Endothelial cell of umbilical vein (primary cell): Measurements from ENCODE around the gene AKAP1. TPM values are rescaled to one million over a fixed set of nuclear protein-coding genes. Genes with fewer than 3 reads are reported as not detected.

Experiments
- BruUV-seq: library from RNA; stranded (reverse); fragments of 400-500 nt; replicated peaks from 2 replicates; lab custom pipeline; 2021; lab: Mats Ljungman, UMichigan
- CTCF ChIA-PET: fragments of 300-600, 350-600 bp; sonication (Branson Sonifier 250); formaldehyde crosslinking; loops from one replicate; lab custom pipeline; 2021; ENCODE audit warnings: antibody characterized with exemption, inconsistent platforms; lab: Charles Lee
- POLR2A ChIA-PET: fragments of 300-600, 350-600 bp; sonication (Branson Sonifier 250); formaldehyde crosslinking; loops from one replicate; lab custom pipeline; 2021; ENCODE audit warnings: antibody characterized with exemption, inconsistent platforms; lab: Charles Lee
- DNase-seq: peaks from one replicate; pipeline ENCODE4 v3.0.0-alpha.2; 2011; ENCODE audit warnings: low read depth, low spot score
- FAIRE-seq: peaks from 2 replicates; lab custom pipeline; 2011; peaks lifted over from hg19 to GRCh38; lab: Jason Lieb, UNC
- H2AFZ ChIP-seq: 2 replicates; pipeline ENCODE4 v1.6.0; 2012; ENCODE audit warnings: low read depth, low read length, control low read depth, inconsistent platforms
- H3K27ac ChIP-seq: 2 replicates; pipeline ENCODE4 v1.5.1; 2011; ENCODE audit warnings: low read depth, mild to moderate bottlenecking, control low read depth, low read length, moderate library complexity; ENCODE audit not compliant: insufficient read depth
- H3K27me3 ChIP-seq, 2 experiments: 2 replicates each; pipeline versions ENCODE4 v1.6.0 to v1.6.1; 2011; ENCODE audit warnings: low read length in 2 of 2, mixed read lengths in 1 of 2; ENCODE audit not compliant: control insufficient read depth in 2 of 2, insufficient read depth in 2 of 2
- H3K36me3 ChIP-seq, 2 experiments: 2 replicates in 1 of 2; 3 replicates in 1 of 2; pipeline ENCODE4 v1.5.1; 2011; ENCODE audit warnings: low read length in 2 of 2, mild to moderate bottlenecking in 1 of 2, moderate library complexity in 1 of 2; ENCODE audit not compliant: control insufficient read depth in 2 of 2, insufficient read depth in 2 of 2; ENCODE audit errors: extremely low read depth in 1 of 2
- H3K4me1 ChIP-seq: 3 replicates; pipeline ENCODE4 v1.5.1; 2011; ENCODE audit warnings: mild to moderate bottlenecking, low read length; ENCODE audit not compliant: control insufficient read depth, insufficient read depth; ENCODE audit errors: extremely low read depth
- H3K4me2 ChIP-seq: 2 replicates; pipeline ENCODE4 v1.6.1; 2011; ENCODE audit warnings: low read length, control low read depth, mixed read lengths; ENCODE audit not compliant: insufficient read depth
- H3K4me3 ChIP-seq, 3 experiments: fragments of 200-600 bp in 1 of 3; sonication (generic), shearing (Covaris generic) in 1 of 3; replicated peaks in 1 of 3; 2 replicates each; pipeline ENCODE4 v1.5.1; 2011 to 2016; ENCODE audit warnings: control low read depth in 3 of 3, low read length in 3 of 3, mild to moderate bottlenecking in 2 of 3, inconsistent platforms in 1 of 3, low read depth in 1 of 3, moderate library complexity in 1 of 3; ENCODE audit not compliant: insufficient read depth in 1 of 3
- H3K79me2 ChIP-seq: 2 replicates; pipeline ENCODE4 v1.6.0; 2012; ENCODE audit warnings: low read length, inconsistent platforms; ENCODE audit not compliant: control insufficient read depth, insufficient read depth
- H3K9ac ChIP-seq: replicated peaks from 2 replicates; pipeline ENCODE3; 2011; ENCODE audit warnings: low read length, control low read depth; ENCODE audit not compliant: insufficient read depth; ENCODE audit errors: extremely low read depth
- H3K9me1 ChIP-seq: replicated peaks from 3 replicates; pipeline ENCODE4 v1.6.0; 2011; ENCODE audit warnings: mild to moderate bottlenecking, low read length; ENCODE audit not compliant: control insufficient read depth, insufficient read depth; ENCODE audit errors: extremely low read depth
- H3K9me3 ChIP-seq: replicated peaks from 2 replicates; pipeline ENCODE4 v1.5.1; 2012; ENCODE audit warnings: low read length, inconsistent platforms; ENCODE audit not compliant: control insufficient read depth, insufficient read depth
- H4K20me1 ChIP-seq: replicated peaks from 2 replicates; pipeline ENCODE3; 2011; ENCODE audit warnings: mild to moderate bottlenecking, low read length; ENCODE audit not compliant: control insufficient read depth, insufficient read depth; ENCODE audit errors: extremely low read depth
- CTCF ChIP-seq, 2 donors: IDR thresholded peaks; 1 replicate in 1 of 2; 2 replicates in 1 of 2; pipeline ENCODE4 v1.5.1; 2011; ENCODE audit warnings: low read length in 2 of 2, mild to moderate bottlenecking in 2 of 2, moderate library complexity in 2 of 2, control low read depth in 1 of 2, inconsistent platforms in 1 of 2, low read depth in 1 of 2; ENCODE audit not compliant: insufficient read depth in 1 of 2; ENCODE audit errors: extremely low read depth in 1 of 2
- EZH2 ChIP-seq: IDR thresholded peaks from 2 replicates; pipeline ENCODE4 v1.6.1; 2012; ENCODE audit warnings: borderline replicate concordance, low read depth, mild to moderate bottlenecking, moderate library complexity, low read length, inconsistent platforms; ENCODE audit not compliant: severe bottlenecking
- FOS ChIP-seq: IDR thresholded peaks from 2 replicates; pipeline ENCODE4 v1.6.1; 2011; ENCODE audit warnings: mild to moderate bottlenecking, low read length, moderate library complexity, borderline replicate concordance; ENCODE audit not compliant: insufficient read depth
- GATA2 ChIP-seq: IDR thresholded peaks from 2 replicates; pipeline ENCODE4 v1.7.0; 2011; ENCODE audit warnings: low read depth, mild to moderate bottlenecking, moderate library complexity, mixed read lengths, low read length; ENCODE audit not compliant: insufficient read length, insufficient read depth
- JUN ChIP-seq: IDR thresholded peaks from 2 replicates; pipeline ENCODE4 v1.6.1; 2011; ENCODE audit warnings: borderline replicate concordance, low read depth; ENCODE audit not compliant: insufficient read length, insufficient read depth
- MYC ChIP-seq: IDR thresholded peaks from one replicate; pipeline ENCODE4 v1.6.1; 2011; ENCODE audit warnings: mild to moderate bottlenecking, low read depth, low read length
- POLR2A ChIP-seq: IDR thresholded peaks from 2 replicates; pipeline ENCODE4 v1.6.1; 2012; ENCODE audit warnings: low read depth, mild to moderate bottlenecking, control low read depth, low read length
- POLR2AphosphoS5 ChIP-seq: IDR thresholded peaks from 2 replicates; pipeline ENCODE4 v1.6.1; 2012; ENCODE audit warnings: low read depth, mild to moderate bottlenecking, control low read depth, low read length, moderate library complexity; ENCODE audit not compliant: insufficient read depth
- dilution Hi-C: fragments of 300-500 bp; cut with MboI; formaldehyde crosslinking; loops from one replicate; pipeline ENCODE4 v1.15.0; 2019; ENCODE audit warnings: low sequenced_read_pairs; ENCODE audit not compliant: extremely low pct_ligation_motif_present
- intact Hi-C: fragments of 100-400 bp; cut with micrococcal nuclease; formaldehyde crosslinking; loops from one replicate; pipeline ENCODE4 v1.10.0; 2022
- polyA plus RNA-seq, 4 experiments: library from polyadenylated mRNA; depleted of rRNA in 3 of 4; stranded (reverse) in 3 of 4; unstranded in 1 of 4; fragments of >200 nt; gene quantifications; 2 replicates each; pipeline versions ENCODE4 v1.2.1 to v1.2.3, GENCODE V29; 2011 to 2012; ENCODE audit warnings: missing spikeins in 1 of 4
- total RNA-seq: library from RNA; stranded (reverse); gene quantifications from 2 replicates; pipeline ENCODE4 v1.2.3, GENCODE V29; 2021
- TF ChIP-seq, protein P1 (sequence below): IDR thresholded peaks from 2 replicates; pipeline ENCODE4 v1.6.1; 2011; ENCODE audit not compliant: insufficient read depth, insufficient read length

The AKAP1 gene
- total and polyA plus RNA-seq, 2 donors (not counting 3 experiments of a cell fraction or from before 2014, with no cell fraction given), result 20.9 to 27.7 TPM

DNA sequence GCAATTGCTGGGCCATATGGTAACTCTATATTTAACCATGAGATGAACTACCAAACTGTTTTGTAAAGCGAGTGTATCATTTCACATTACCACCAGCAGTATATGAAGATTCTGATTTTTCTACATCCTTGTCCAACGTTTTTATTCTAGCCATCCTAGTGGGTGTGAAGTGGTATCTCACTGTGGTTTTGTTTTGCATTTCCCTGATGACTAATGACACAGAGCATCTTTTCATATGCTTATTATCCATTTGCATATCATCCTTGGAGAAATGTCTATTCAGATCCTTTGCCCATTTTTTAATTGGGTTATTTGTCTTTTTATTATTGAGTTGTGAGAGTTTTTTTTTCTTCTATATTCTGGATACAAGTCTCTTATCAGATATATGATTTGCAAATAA, 83.6 kb downstream of the AKAP1 start:
- H3K36me3 ChIP-seq, result no peaks in the 10 kb centered on the region
- no peak overlapping the region for H2AFZ ChIP-seq
- POLR2A ChIA-PET, result no interaction called here
- H3K4me2 ChIP-seq, result no peak overlapping the region
- no peaks in the 10 kb centered on the region for H3K27me3 ChIP-seq
- H3K9ac ChIP-seq, result no peak overlapping the region
- H3K9me3 ChIP-seq, result no peaks in the 10 kb centered on the region
- TF ChIP-seq FOS (no peak), POLR2AphosphoS5 (no peak), GATA2 (no peak), MYC (no peak), POLR2A (no peak), CTCF (IDR thresholded peaks at IDR 0.05; ENCODE audit: extremely low read depth in 1 of 2, insufficient read depth in 1 of 2, low read depth in 1 of 2, low read length in 2 of 2) (no peak), JUN (no peak), EZH2 (no peak)
- TF ChIP-seq, protein P1, sequence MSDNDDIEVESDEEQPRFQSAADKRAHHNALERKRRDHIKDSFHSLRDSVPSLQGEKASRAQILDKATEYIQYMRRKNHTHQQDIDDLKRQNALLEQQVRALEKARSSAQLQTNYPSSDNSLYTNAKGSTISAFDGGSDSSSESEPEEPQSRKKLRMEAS, result no peak
- CTCF ChIA-PET, result no interaction called here
- no peaks in the 10 kb centered on the region for H3K9me1 ChIP-seq
- H3K4me1 ChIP-seq, result no peaks in the 10 kb centered on the region
- FAIRE-seq (no peak), DNase-seq (no peak)
- dilution Hi-C loops, result no loop called here
- H3K27ac ChIP-seq, result no peak overlapping the region
- no TSS peak for BruUV-seq
- intact Hi-C loops, result no loop called here
- H4K20me1 ChIP-seq, result no peaks in the 10 kb centered on the region
- H3K4me3 ChIP-seq, result no peak overlapping the region
- no peaks in the 10 kb centered on the region for H3K79me2 ChIP-seq
